Adrenal gland (tissue), 5 donors: ENCODE results near the gene QSOX2.

ENCODE experiments used
- POLR2A ChIP-seq, 2 donors: fragments of 450-650 bp; IDR thresholded peaks; one replicate each; pipeline ENCODE4 v1.6.1; 2017; ENCODE audit warnings: antibody characterized with exemption in 2 of 2, mild to moderate bottlenecking in 2 of 2, moderate library complexity in 1 of 2
- TF ChIP-seq, protein P1 (sequence below), 6 experiments: fragments of 450-650 bp in 4 of 6; fragments of 200-600 bp in 2 of 6; sonication (generic) in 1 of 6; IDR thresholded peaks; 1 replicate in 5 of 6; 2 replicates in 1 of 6; pipeline versions ENCODE4 v1.5.1 to v1.8.0; 2016 to 2021; ENCODE audit warnings: antibody characterized with exemption in 6 of 6, mild to moderate bottlenecking in 2 of 6, moderate library complexity in 1 of 6
- donor health status: DM: no; HTN: no; CAD: no.

DNA sequence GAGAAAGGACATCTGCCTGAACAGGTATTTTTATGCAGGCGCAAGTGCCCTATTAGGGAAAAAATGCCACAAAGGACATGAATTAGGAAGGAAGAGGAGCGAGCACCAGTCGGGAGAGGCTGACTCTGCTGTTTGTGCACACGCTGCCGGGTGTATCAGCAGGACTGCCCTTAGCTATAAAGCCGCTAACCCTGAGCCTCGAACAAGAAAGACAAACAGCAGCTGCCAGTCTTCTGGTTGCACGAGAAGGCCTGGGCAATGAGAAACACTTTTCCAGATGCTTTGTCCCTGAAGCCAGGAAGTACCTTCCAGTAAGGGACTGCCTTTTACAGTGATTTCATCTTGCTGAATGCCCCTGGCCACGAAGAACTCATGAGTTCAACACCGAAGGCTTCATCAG is 12.6 kb downstream of the QSOX2 start:
- TF ChIP-seq, protein P1, sequence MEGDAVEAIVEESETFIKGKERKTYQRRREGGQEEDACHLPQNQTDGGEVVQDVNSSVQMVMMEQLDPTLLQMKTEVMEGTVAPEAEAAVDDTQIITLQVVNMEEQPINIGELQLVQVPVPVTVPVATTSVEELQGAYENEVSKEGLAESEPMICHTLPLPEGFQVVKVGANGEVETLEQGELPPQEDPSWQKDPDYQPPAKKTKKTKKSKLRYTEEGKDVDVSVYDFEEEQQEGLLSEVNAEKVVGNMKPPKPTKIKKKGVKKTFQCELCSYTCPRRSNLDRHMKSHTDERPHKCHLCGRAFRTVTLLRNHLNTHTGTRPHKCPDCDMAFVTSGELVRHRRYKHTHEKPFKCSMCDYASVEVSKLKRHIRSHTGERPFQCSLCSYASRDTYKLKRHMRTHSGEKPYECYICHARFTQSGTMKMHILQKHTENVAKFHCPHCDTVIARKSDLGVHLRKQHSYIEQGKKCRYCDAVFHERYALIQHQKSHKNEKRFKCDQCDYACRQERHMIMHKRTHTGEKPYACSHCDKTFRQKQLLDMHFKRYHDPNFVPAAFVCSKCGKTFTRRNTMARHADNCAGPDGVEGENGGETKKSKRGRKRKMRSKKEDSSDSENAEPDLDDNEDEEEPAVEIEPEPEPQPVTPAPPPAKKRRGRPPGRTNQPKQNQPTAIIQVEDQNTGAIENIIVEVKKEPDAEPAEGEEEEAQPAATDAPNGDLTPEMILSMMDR (IDR thresholded peaks at IDR 0.05), result no peak
- TF ChIP-seq POLR2A (IDR thresholded peaks at IDR 0.05), result no peak
